ENCODE measurements around the gene UNCX. TPM values are rescaled to one million over a fixed set of nuclear protein-coding genes. Genes with fewer than 3 reads are reported as not detected.

Gene UNCX
- total and polyA plus RNA-seq, 2 of the 8 experiments (the other 6 are each of a cell fraction or from before 2014, with no cell fraction given): not detected

Other genes with a start within 250 kb of the UNCX start
- gene CYP2W1, start 249.7 kb upstream of the UNCX start, total RNA-seq (2021; fragmentation: NEBNext Ultra II Directional; extraction: Animal tissue kit (Norgen Biotek cat#: 25700)): not detected in 2 replicates
- 0.05 TPM in 1 of 2 replicates, not detected in the other for gene CYP2W1, start 249.7 kb upstream of the UNCX start, polyA plus RNA-seq (2011; rRNA removed)
- gene GPR146, start 188.3 kb upstream of the UNCX start, total RNA-seq (2021; fragmentation: NEBNext Ultra II Directional; extraction: Animal tissue kit (Norgen Biotek cat#: 25700)): 0.54 and 1.8 TPM in 2 replicates
- gene GPR146, start 188.3 kb upstream of the UNCX start, polyA plus RNA-seq (2011; rRNA removed): 2.7 and 3.9 TPM in 2 replicates
- 0.24 and 0.52 TPM in 2 replicates for gene GPER1, start 144.8 kb upstream of the UNCX start, total RNA-seq (2021; fragmentation: NEBNext Ultra II Directional; extraction: Animal tissue kit (Norgen Biotek cat#: 25700))
- 0.47 and 0.78 TPM in 2 replicates for gene GPER1, start 144.8 kb upstream of the UNCX start, polyA plus RNA-seq (2011; rRNA removed)
- gene ZFAND2A, start 72.7 kb upstream of the UNCX start, total RNA-seq (2021; fragmentation: NEBNext Ultra II Directional; extraction: Animal tissue kit (Norgen Biotek cat#: 25700)): 15.5 and 16.6 TPM in 2 replicates
- gene ZFAND2A, start 72.7 kb upstream of the UNCX start, polyA plus RNA-seq (2011; rRNA removed): 17.7 and 20.3 TPM in 2 replicates
- gene MICALL2, start 226.6 kb downstream of the UNCX start, total RNA-seq (2021; fragmentation: NEBNext Ultra II Directional; extraction: Animal tissue kit (Norgen Biotek cat#: 25700)): 7.7 and 8.5 TPM in 2 replicates
- gene MICALL2, start 226.6 kb downstream of the UNCX start, polyA plus RNA-seq (2011; rRNA removed): 5.3 and 7.4 TPM in 2 replicates